HL-60 (cell line): ENCODE measurements around the gene ZNF70.

Experiments
- DNase-seq, 2 experiments: peaks; one replicate each; pipeline ENCODE4 v3.0.0-alpha.2; 2010 to 2020; ENCODE audit warnings: low read depth in 1 of 2, low spot score in 1 of 2
- H3K27ac ChIP-seq: fragments of 250-450 bp; sonication (Bioruptor Pico); replicated peaks from 2 replicates; pipeline ENCODE4 v1.5.1; 2020; ENCODE audit warnings: mild to moderate bottlenecking, moderate library complexity
- H3K27me3 ChIP-seq: fragments of 250-450 bp; sonication (Bioruptor Pico); 2 replicates; pipeline ENCODE4 v1.5.1; 2021; ENCODE audit warnings: mild to moderate bottlenecking, moderate library complexity; ENCODE audit not compliant: insufficient read depth, poor library complexity, severe bottlenecking
- H3K4me3 ChIP-seq: replicated peaks from 2 replicates; pipeline ENCODE4 v1.5.1; 2011; ENCODE audit warnings: mild to moderate bottlenecking, control low read depth, low read length; ENCODE audit not compliant: insufficient read depth
- CTCF ChIP-seq: IDR thresholded peaks from one replicate; pipeline ENCODE4 v1.5.1; 2011; ENCODE audit warnings: low read length, control low read depth, inconsistent platforms; ENCODE audit not compliant: insufficient read depth
- GABPA ChIP-seq: IDR thresholded peaks from 2 replicates; pipeline ENCODE4 v1.6.1; 2012; ENCODE audit warnings: low read depth
- POLR2AphosphoS5 ChIP-seq: IDR thresholded peaks from 2 replicates; pipeline ENCODE4 v1.6.1; 2012; ENCODE audit warnings: low read depth
- SPI1 ChIP-seq: IDR thresholded peaks from 2 replicates; pipeline ENCODE4 v1.6.1; 2012; ENCODE audit warnings: low read depth, mild to moderate bottlenecking, borderline replicate concordance
- TF ChIP-seq, protein P1 (sequence below): IDR thresholded peaks from 2 replicates; pipeline ENCODE4 v1.6.1; 2012; ENCODE audit warnings: low read depth; ENCODE audit not compliant: insufficient replicate concordance

Gene ZNF70

GRCh38 chr22:23767303-23767672 lies 16.4 kb upstream of the ZNF70 start:
- TF ChIP-seq CTCF (no peak), POLR2AphosphoS5 (no peak), GABPA (no peak), SPI1 (no peak)
- TF ChIP-seq, protein P1, sequence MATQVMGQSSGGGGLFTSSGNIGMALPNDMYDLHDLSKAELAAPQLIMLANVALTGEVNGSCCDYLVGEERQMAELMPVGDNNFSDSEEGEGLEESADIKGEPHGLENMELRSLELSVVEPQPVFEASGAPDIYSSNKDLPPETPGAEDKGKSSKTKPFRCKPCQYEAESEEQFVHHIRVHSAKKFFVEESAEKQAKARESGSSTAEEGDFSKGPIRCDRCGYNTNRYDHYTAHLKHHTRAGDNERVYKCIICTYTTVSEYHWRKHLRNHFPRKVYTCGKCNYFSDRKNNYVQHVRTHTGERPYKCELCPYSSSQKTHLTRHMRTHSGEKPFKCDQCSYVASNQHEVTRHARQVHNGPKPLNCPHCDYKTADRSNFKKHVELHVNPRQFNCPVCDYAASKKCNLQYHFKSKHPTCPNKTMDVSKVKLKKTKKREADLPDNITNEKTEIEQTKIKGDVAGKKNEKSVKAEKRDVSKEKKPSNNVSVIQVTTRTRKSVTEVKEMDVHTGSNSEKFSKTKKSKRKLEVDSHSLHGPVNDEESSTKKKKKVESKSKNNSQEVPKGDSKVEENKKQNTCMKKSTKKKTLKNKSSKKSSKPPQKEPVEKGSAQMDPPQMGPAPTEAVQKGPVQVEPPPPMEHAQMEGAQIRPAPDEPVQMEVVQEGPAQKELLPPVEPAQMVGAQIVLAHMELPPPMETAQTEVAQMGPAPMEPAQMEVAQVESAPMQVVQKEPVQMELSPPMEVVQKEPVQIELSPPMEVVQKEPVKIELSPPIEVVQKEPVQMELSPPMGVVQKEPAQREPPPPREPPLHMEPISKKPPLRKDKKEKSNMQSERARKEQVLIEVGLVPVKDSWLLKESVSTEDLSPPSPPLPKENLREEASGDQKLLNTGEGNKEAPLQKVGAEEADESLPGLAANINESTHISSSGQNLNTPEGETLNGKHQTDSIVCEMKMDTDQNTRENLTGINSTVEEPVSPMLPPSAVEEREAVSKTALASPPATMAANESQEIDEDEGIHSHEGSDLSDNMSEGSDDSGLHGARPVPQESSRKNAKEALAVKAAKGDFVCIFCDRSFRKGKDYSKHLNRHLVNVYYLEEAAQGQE: no peak
- no peak for DNase-seq
- Histone ChIP-seq H3K27me3 (peaks cover 4% of the 10 kb centered on the region), H3K4me3 (peak overlapping the region; percentile 80), H3K27ac (peak overlapping the region; percentile 90)

- TF ChIP-seq POLR2AphosphoS5 (peak; percentile 6; the same call in 1 of the 2 replicates), CTCF (no peak)
- Histone ChIP-seq H3K4me3 (no peak overlapping the region), H3K27ac (no peak overlapping the region), H3K27me3 (no peaks in the 10 kb centered on the region)
- DNase-seq: no peak
These were observed 14.3 kb upstream of the ZNF70 start for GRCh38 chr22:23764899-23765881.

DNA sequence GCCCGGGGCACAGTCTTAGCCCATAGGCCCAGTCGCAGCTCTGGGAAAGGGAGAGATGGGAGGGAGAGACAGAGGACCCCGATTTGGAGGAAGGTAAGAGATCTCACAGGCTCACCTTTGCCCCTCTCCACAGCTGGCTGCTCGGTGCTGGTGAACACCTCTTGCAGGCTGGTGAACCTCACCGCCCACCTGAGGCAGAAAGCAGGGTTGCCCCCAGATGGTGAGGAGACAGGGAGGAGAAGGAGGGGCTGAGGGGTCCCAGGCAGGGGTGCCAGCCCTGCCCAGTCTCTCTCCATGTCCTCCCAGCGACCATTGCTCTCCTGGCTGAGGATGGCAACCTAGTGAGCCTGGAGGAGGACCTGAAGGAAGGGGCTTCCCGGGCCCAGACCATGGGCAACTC lies 13.0 kb upstream of the ZNF70 start:
- H3K27ac ChIP-seq: no peak overlapping the region
- H3K4me3 ChIP-seq: no peak overlapping the region
- no peaks in the 10 kb centered on the region for H3K27me3 ChIP-seq
- TF ChIP-seq CTCF (no peak), POLR2AphosphoS5 (no peak), GABPA (no peak), SPI1 (no peak)
- TF ChIP-seq, protein P1: no peak
- DNase-seq: no peak
